Ramos (cell line): ENCODE measurements around the gene GRM8.
"Not testable (repeated sequence)": the region's sequence is repeated elsewhere in the genome, so short reads cannot be mapped to it uniquely, and the experiment has no call there.

Experiments
- in situ Hi-C: fragments of 300-500 bp; cut with MboI; formaldehyde crosslinking; loops from one replicate; pipeline ENCODE4 v1.14.3; 2022; ENCODE audit warnings: low sequenced_read_pairs; ENCODE audit not compliant: unreplicated experiment

GRM8 gene

GRCh38 chr7:126953461-126953860, 299.3 kb downstream of the GRM8 start:
- in situ Hi-C loops, result no loop called here

GRCh38 chr7:126948664-126949063, 304.1 kb downstream of the GRM8 start:
- in situ Hi-C loops, result no loop called here

DNA sequence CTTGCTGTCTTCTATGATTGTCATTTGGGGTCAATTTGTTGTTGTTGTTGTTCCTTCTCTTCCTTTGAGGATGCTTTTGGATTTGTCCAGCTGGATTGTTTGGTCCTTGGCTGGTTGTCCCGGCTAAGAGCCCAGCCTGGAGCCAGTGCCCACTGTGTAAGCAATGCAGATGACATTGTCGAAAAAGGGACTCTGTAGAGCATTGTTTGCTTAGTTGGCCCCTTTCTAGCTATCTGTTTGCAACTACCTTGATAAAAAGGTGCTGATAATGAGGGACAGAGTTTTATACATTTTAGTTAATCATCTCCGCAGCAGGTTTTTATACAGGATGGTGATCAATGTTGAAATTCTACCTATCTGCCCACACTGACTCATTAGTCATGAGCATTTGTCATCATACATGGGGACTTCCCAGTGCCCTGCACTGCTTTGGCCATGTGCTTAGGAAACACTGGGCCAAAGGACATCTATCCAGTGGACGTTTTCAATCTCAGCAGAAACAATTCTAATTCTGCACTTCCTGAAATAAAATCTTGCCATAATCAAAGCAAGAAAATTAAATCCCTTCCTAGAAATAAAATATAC, 311.9 kb downstream of the GRM8 start:
- in situ Hi-C loops, result no loop called here

GRCh38 chr7:126937171-126937570, 315.6 kb downstream of the GRM8 start:
- in situ Hi-C loops, result no loop called here

DNA sequence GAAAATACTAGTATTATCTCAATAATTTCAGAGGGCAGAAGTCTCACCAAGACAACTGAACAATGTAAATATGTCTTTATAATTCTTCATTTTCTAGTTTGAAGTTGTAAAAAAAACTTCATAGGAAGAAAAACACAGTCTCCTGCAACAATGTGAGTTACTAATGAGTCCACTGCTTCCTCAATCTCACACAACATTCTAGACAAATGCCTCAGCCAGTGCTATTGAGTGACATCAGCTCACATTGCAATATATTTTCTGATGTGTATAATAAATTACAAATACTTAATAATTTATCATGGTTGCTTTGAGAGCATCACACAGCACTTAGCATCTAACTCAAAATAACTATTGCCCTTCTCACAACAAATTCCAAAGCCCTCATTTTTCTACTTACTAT, 321.2 kb downstream of the GRM8 start:
- in situ Hi-C loops, result no loop called here

- in situ Hi-C loops, result no loop called here
Measured at GRCh38 chr7:126930166-126930565, 322.6 kb downstream of the GRM8 start.

DNA sequence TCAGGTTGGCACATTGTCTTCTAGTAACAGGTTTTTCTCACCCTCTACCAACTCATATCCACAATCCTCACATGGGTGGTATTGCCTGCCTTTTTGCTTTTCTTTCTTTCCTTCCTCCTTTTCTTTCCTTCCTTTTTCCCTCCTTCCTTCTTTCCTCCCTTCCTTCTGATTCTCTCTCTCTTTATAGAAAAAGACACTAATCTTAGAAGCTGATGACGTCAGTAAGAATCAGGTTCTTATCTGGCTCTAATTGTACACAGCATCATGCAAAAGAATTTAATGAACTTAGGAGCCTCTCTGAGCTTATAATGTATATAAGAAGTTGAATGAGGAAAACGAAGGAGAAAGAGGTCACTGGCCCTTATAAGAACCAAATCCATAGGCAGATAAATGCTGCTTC, 328.3 kb downstream of the GRM8 start:
- in situ Hi-C loops, result no loop called here

- in situ Hi-C loops, result not testable (repeated sequence)
Measured at GRCh38 chr7:126911627-126912026, 341.1 kb downstream of the GRM8 start.

- in situ Hi-C loops, result not testable (repeated sequence)
Measured at GRCh38 chr7:126908564-126908963, 344.2 kb downstream of the GRM8 start.

DNA sequence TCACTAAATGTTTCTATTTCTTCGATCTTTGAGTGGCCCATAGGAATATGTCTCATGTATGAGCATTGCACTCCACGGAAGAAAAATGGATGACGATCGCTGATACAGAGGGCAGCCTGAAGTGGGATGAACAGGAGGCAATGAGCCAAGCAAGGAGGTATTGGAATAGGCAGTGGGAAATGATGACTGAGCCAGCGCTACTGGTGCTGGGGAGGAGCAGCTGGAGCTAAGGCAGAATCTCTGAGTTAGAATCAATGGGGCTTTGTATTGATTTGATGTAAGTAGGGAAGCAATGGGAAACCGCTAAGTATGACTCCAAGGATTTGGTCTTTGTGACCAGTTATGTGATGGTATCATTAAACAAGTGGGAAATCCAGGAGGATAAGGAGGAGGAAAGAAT, 345.1 kb downstream of the GRM8 start:
- in situ Hi-C loops, result not testable (repeated sequence)

- in situ Hi-C loops, result not testable (repeated sequence)
Measured at GRCh38 chr7:126905255-126905654, 347.5 kb downstream of the GRM8 start.

- in situ Hi-C loops, result not testable (repeated sequence)
Measured at GRCh38 chr7:126901041-126901765, 351.5 kb downstream of the GRM8 start.

DNA sequence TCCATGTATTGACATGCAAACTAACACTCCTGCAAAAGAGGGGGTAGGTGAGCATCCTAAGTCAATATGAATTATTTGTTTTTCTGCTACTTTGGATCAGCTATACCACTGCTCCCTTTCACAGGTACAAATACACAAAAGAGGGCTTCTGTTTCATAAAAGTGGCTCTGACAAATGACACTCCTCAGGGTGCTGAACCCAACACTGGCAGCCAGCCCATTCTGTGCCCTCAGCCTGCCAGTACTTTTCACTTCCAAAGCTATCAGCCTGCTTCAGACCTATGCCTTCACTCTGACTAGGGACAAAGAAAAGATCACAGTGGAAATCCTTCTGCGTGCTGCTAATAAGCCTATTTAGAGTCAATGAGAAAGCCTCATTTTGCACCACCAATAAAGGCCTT, 364.8 kb downstream of the GRM8 start:
- in situ Hi-C loops, result not testable (repeated sequence)

DNA sequence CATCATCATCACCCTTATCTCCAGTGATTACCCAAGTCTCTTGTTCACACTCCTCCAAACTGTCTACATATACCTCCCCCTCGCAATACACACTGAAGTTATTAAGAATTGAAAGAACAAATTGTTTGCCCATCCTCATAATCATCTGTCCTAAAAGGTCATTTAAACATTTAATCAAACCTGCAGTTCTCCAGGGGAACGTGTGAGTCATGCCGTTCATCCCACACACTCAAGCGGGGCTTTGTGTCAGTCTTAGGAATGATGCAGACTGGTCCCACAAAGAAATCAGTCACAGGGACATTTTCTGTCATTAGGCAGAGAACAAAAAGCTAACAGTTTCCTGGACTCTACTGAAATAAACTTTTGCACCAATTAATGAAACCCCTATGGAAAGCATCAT, 365.2 kb downstream of the GRM8 start:
- in situ Hi-C loops, result not testable (repeated sequence)

DNA sequence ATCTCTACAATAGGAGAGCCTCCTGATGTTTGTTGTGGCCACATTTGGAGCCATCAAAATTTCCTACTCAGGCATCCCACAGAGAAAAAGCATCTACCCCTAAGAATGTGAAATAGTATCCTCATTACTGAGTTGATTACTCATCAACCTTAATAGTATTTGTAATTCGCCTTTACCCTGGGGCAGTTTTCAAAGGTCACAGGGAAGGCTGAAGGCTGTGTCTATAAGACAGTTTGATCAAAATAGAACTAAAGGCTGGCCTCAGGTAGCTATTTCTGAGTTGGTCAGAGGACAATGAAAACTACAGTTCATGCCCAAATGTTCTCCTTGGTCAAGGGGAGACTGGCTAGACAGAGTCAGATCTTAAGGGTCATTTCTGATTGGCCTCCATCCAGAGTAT, 370.0 kb downstream of the GRM8 start:
- in situ Hi-C loops, result not testable (repeated sequence)

DNA sequence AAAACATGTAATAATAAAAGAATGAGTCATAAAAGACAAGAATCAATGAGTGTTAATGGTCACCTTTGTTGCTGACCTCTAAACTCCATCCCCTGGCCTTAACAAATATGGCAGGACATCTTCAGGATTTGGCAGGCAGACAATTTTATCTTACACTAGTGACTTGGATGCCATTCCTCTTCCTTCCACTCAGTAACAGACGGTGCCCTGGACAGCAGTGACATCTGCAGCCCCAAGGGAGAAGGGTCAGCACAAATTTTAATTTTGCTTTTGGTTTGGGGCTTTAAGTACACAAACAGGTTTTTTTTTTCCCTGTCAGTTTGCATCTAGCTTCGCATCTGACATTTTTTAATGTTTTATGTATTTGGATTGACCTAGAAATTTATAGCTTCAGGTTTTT, 370.8 kb downstream of the GRM8 start:
- in situ Hi-C loops, result not testable (repeated sequence)

GRCh38 chr7:126881315-126881714, 371.4 kb downstream of the GRM8 start:
- in situ Hi-C loops, result no loop called here

- in situ Hi-C loops, result not testable (repeated sequence)
Measured at GRCh38 chr7:126876536-126876935, 376.2 kb downstream of the GRM8 start.

DNA sequence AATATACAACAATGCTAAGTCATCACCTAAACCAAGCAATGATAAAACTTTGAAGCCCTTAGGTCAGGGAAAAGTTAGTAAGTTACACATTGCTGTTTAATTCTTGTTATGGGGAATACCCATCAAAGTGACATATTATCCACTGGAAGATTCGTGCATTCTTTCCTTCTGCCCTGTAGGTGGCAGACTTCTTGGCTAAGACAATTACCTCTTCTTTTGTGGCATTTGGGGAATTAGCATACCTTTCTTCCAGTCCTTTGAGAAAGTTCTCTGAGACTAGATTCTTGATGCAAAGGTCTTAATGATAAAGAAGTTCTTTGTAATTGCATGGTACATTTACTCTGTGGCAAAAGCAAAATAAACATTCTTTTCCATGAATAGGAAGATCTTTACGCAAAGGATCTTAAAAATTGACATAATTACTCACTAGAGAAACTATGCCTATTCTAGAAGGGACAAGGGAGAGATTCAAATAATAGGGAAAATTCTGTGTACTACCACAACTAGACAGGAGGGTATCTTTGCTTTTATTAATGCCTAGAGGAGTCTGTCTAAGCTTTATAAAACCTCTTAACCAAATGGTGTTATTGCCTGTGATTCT, 395.9 kb downstream of the GRM8 start:
- in situ Hi-C loops, result no loop called here

GRCh38 chr7:126845331-126845730, 407.4 kb downstream of the GRM8 start:
- in situ Hi-C loops, result no loop called here

DNA sequence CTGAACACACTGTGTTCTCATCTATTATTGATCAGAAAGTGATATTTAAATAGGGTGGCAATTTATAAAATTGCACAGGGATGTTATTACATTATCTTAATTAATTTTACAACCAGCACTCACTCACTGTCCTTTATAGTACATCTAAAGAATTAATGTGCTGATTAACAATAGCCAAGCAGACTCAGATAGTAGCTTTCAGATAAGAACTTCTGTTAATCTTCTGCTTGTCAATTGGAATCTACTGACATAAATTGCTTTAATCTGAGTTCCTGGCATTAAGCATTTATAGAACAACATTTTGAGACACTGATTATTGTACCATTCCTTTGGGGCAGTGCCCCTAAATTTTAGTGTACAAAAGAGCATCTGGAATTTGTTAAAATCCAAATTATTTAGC, 408.9 kb downstream of the GRM8 start:
- in situ Hi-C loops, result no loop called here

GRCh38 chr7:126843336-126843735, 409.4 kb downstream of the GRM8 start:
- in situ Hi-C loops, result no loop called here
